HEK293 (cell line): ENCODE results near the gene SSC4D.

Source experiments
- CTCF ChIA-PET: fragments of 350-600 bp; formaldehyde crosslinking; extraction: SDS; loops from one replicate; lab custom pipeline; 2021; ENCODE audit warnings: antibody characterized with exemption; lab: Yijun Ruan, JAX
- POLR2A ChIA-PET: fragments of 300-600 bp; formaldehyde crosslinking; extraction: SDS; loops from one replicate; lab custom pipeline; 2020; ENCODE audit warnings: antibody characterized with exemption, inconsistent platforms; lab: Yijun Ruan, JAX
- H3K27ac ChIP-seq: fragments of 200-500 bp; sonication (Bioruptor generic); 2 replicates; pipeline ENCODE4 v1.5.1; 2014; ENCODE audit warnings: low read depth, low read length, control low read depth, inconsistent platforms; ENCODE audit errors: extremely low read depth
- H3K36me3 ChIP-seq, 2 experiments: fragments of 200-500 bp in 1 of 2; sonication (Bioruptor generic) in 1 of 2; 1 replicate in 1 of 2; 2 replicates in 1 of 2; pipeline ENCODE4 v1.5.1; 2014 to 2017; ENCODE audit warnings: inconsistent platforms in 2 of 2, low read length in 2 of 2; ENCODE audit not compliant: control insufficient read depth in 2 of 2, insufficient read depth in 1 of 2
- H3K4me1 ChIP-seq: fragments of 200-500 bp; sonication (Bioruptor generic); 2 replicates; pipeline ENCODE4 v1.5.1; 2014; ENCODE audit warnings: mild to moderate bottlenecking, low read length, inconsistent platforms; ENCODE audit not compliant: control insufficient read depth, insufficient read depth
- H3K4me3 ChIP-seq: 2 replicates; pipeline ENCODE4 v1.5.1; 2011; ENCODE audit warnings: low read depth, mild to moderate bottlenecking, control low read depth, low read length, moderate library complexity
- H3K9me3 ChIP-seq: fragments of 200-500 bp; sonication (Bioruptor generic); 2 replicates; pipeline ENCODE4 v1.5.1; 2014; ENCODE audit warnings: low read depth, low read length, inconsistent platforms; ENCODE audit not compliant: control insufficient read depth, insufficient read depth
- ATF2 ChIP-seq: fragments of 450-650 bp; formaldehyde crosslinking; IDR thresholded peaks from 2 replicates; pipeline ENCODE4 v1.5.1; 2016; ENCODE audit warnings: missing biosample characterization, missing genetic modification characterization, low read depth
- ELK4 ChIP-seq: IDR thresholded peaks from 2 replicates; pipeline ENCODE4 v1.6.1; 2011; ENCODE audit warnings: mild to moderate bottlenecking, low read depth, low read length, borderline replicate concordance
- HOXC10 ChIP-seq: sonication (generic); formaldehyde crosslinking; IDR thresholded peaks from 2 replicates; pipeline ENCODE4 v1.8.1; 2023; ENCODE audit warnings: mild to moderate bottlenecking, missing genetic modification reagents
- KLF10 ChIP-seq: fragments of 450-650 bp; IDR thresholded peaks from 2 replicates; pipeline ENCODE4 v1.5.1; 2018; ENCODE audit warnings: missing biosample characterization, mild to moderate bottlenecking, missing genetic modification characterization
- KLF9 ChIP-seq: fragments of 450-650 bp; formaldehyde crosslinking; IDR thresholded peaks from 2 replicates; pipeline ENCODE4 v1.5.1; 2016; ENCODE audit warnings: missing biosample characterization, missing genetic modification characterization, low read depth
- SP2 ChIP-seq: fragments of 450-650 bp; formaldehyde crosslinking; IDR thresholded peaks from 2 replicates; pipeline ENCODE4 v1.5.1; 2016; ENCODE audit warnings: missing biosample characterization, missing genetic modification characterization
- YY2 ChIP-seq: fragments of 450-650 bp; formaldehyde crosslinking; IDR thresholded peaks from 2 replicates; pipeline ENCODE4 v1.5.1; 2016; ENCODE audit warnings: missing biosample characterization, missing genetic modification characterization
- ZNF10 ChIP-seq: fragments of 450-650 bp; formaldehyde crosslinking; IDR thresholded peaks from 2 replicates; pipeline ENCODE4 v1.5.1; 2017; ENCODE audit warnings: missing biosample characterization, missing genetic modification characterization
- ZNF18 ChIP-seq: fragments of 450-650 bp; formaldehyde crosslinking; IDR thresholded peaks from 2 replicates; pipeline ENCODE4 v1.5.1; 2016; ENCODE audit warnings: missing biosample characterization, missing genetic modification characterization
- ZNF341 ChIP-seq: fragments of 450-650 bp; formaldehyde crosslinking; IDR thresholded peaks from 2 replicates; pipeline ENCODE4; 2016; ENCODE audit warnings: low read depth, missing biosample characterization, missing genetic modification characterization
- ZNF433 ChIP-seq: fragments of 450-650 bp; formaldehyde crosslinking; IDR thresholded peaks from 2 replicates; pipeline ENCODE4 v1.5.1; 2016; ENCODE audit warnings: missing biosample characterization, missing genetic modification characterization, low read depth
- ZNF48 ChIP-seq: fragments of 450-650 bp; formaldehyde crosslinking; IDR thresholded peaks from 2 replicates; pipeline ENCODE4 v1.5.1; 2016; ENCODE audit warnings: missing biosample characterization, missing genetic modification characterization
- ZNF513 ChIP-seq: fragments of 450-650 bp; IDR thresholded peaks from 2 replicates; pipeline ENCODE4 v1.5.1; 2018; ENCODE audit warnings: missing biosample characterization, missing genetic modification characterization
- ZNF785 ChIP-seq: fragments of 450-650 bp; formaldehyde crosslinking; IDR thresholded peaks from 2 replicates; pipeline ENCODE4 v1.5.1; 2016; ENCODE audit warnings: missing biosample characterization, missing genetic modification characterization
- ZSCAN23 ChIP-seq: fragments of 450-650 bp; formaldehyde crosslinking; IDR thresholded peaks from 2 replicates; pipeline ENCODE4 v1.5.1; 2016; ENCODE audit warnings: missing biosample characterization, missing genetic modification characterization

Gene SSC4D

GRCh38 chr7:76346778-76347177 lies 62.7 kb downstream of the SSC4D start:
- TF ChIP-seq ZNF341 (tag by site-specific recombination) (peak; percentile 45), YY2 (no peak), ZNF785 (tag by site-specific recombination) (no peak)
- peaks cover 51 to 69% of the 10 kb centered on the region in 2 experiments for H3K36me3 ChIP-seq
- H3K27ac ChIP-seq = no peak overlapping the region
- POLR2A ChIA-PET = no interaction called here
- H3K9me3 ChIP-seq = no peaks in the 10 kb centered on the region
- H3K4me1 ChIP-seq = no peaks in the 10 kb centered on the region
- CTCF ChIA-PET = no interaction called here
- H3K4me3 ChIP-seq = no peak overlapping the region

GRCh38 chr7:76346097-76346496 lies 63.4 kb downstream of the SSC4D start:
- Histone ChIP-seq H3K4me3 (no peak overlapping the region), H3K4me1 (no peaks in the 10 kb centered on the region), H3K36me3 (peaks cover 51 to 68% of the 10 kb centered on the region in 2 experiments), H3K9me3 (no peaks in the 10 kb centered on the region), H3K27ac (no peak overlapping the region)
- ChIA-PET CTCF (no interaction called here), POLR2A (no interaction called here)
- TF ChIP-seq ZNF433 (no peak), ZNF48 (no peak), ZNF513 (no peak), KLF9 (no peak), ZNF10 (tag by site-specific recombination) (no peak), HOXC10 (CRISPR knock-in tag) (no peak)

- CTCF ChIA-PET = no interaction called here
- POLR2A ChIA-PET = no interaction called here
- H3K36me3 ChIP-seq = peaks cover 44 to 52% of the 10 kb centered on the region in 2 experiments
Observed at GRCh38 chr7:76343931-76344321, 65.6 kb downstream of the SSC4D start.

More at GRCh38 chr7:76343931-76344321, 65.6 kb downstream of the SSC4D start:
- no peaks in the 10 kb centered on the region for H3K4me1 ChIP-seq
- H3K9me3 ChIP-seq = no peaks in the 10 kb centered on the region
- no peak overlapping the region for H3K27ac ChIP-seq
- TF ChIP-seq ZSCAN23 (tag by site-specific recombination) (no peak), SP2 (no peak), ZNF18 (tag by site-specific recombination) (no peak), ELK4 (no peak), ATF2 (tag by site-specific recombination) (no peak), KLF10 (tag by site-specific recombination) (no peak)
- no peak overlapping the region for H3K4me3 ChIP-seq
